Esophagus muscularis mucosa (tissue), 4 donors: ENCODE measurements around the gene ZMIZ1. TPM values are rescaled to one million over a fixed set of nuclear protein-coding genes. Genes with fewer than 3 reads are reported as not detected.
A peak's percentile ranks its signal among the peaks of the same experiment; 100 is the strongest.

Experiments used
- DNase-seq: peaks from one replicate; pipeline ENCODE4 v3.0.0-alpha.2; 2017; ENCODE audit errors: extremely low spot score
- H3K27ac ChIP-seq, 4 donors: fragments of 200-600 bp; sonication (generic); replicated peaks in 1 of 4; 1 replicate in 3 of 4; 2 replicates in 1 of 4; pipeline ENCODE4 v1.5.1; 2016 to 2019; ENCODE audit warnings: mild to moderate bottlenecking in 1 of 4
- H3K27me3 ChIP-seq, 4 donors: fragments of 200-600 bp; sonication (generic); one replicate each; pipeline versions ENCODE4 v1.5.1 to v1.6.0; 2016 to 2019
- H3K36me3 ChIP-seq, 4 donors: fragments of 200-600 bp; sonication (generic); one replicate each; pipeline ENCODE4 v1.5.1; 2016 to 2019
- H3K4me1 ChIP-seq, 4 donors: fragments of 200-600 bp; sonication (generic); one replicate each; pipeline ENCODE4 v1.5.1; 2016 to 2019
- H3K4me3 ChIP-seq, 4 donors: fragments of 200-600 bp; sonication (generic); 1 replicate in 2 of 4; 2 replicates in 2 of 4; pipeline ENCODE4 v1.5.1; 2016 to 2019; ENCODE audit warnings: mild to moderate bottlenecking in 4 of 4, moderate library complexity in 1 of 4
- H3K9me3 ChIP-seq, 4 donors: fragments of 200-600 bp; sonication (generic); 1 replicate in 3 of 4; 2 replicates in 1 of 4; pipeline ENCODE4 v1.5.1; 2016 to 2019
- CTCF ChIP-seq, 3 experiments: fragments of 200-600 bp in 2 of 3; fragments of 450-650 bp in 1 of 3; sonication (generic) in 2 of 3; IDR thresholded peaks; one replicate each; pipeline ENCODE4 v1.5.1; 2017 to 2019; ENCODE audit warnings: antibody characterized with exemption in 3 of 3, mild to moderate bottlenecking in 2 of 3, moderate library complexity in 1 of 3
- EP300 ChIP-seq: sonication (generic); formaldehyde crosslinking; IDR thresholded peaks from one replicate; pipeline ENCODE4 v1.6.1; 2017; ENCODE audit warnings: antibody characterized with exemption
- POLR2A ChIP-seq: fragments of 450-650 bp; IDR thresholded peaks from one replicate; pipeline ENCODE4 v1.6.1; 2017; ENCODE audit warnings: antibody characterized with exemption, moderate library complexity, mild to moderate bottlenecking, low read depth
- POLR2AphosphoS5 ChIP-seq, 2 donors: sonication (generic); formaldehyde crosslinking; IDR thresholded peaks; one replicate each; pipeline ENCODE4 v1.6.1; 2017; ENCODE audit warnings: antibody characterized with exemption in 2 of 2
- WGBS: methylation state at CpG from one replicate; pipeline ENCODE4 v1.1.5; 2018; 5-methylcytosine and 5-hydroxymethylcytosine counted together
- intact Hi-C: fragments of 100-400 bp; cut with DNase I; formaldehyde crosslinking; loops from one replicate; pipeline ENCODE4 v1.15.1; 2023
- total RNA-seq, 4 donors: library from RNA; depleted of rRNA; stranded (reverse); fragments of >200 nt; gene quantifications; one replicate each; pipeline versions ENCODE4 v1.1.0 to v1.2.1, GENCODE V29; 2016

ZMIZ1 gene
- total RNA-seq, 4 donors from 2014 or later = 48.7 to 87.2 (median 66.0) TPM

GRCh38 chr10:79231908-79232307 is 163.1 kb downstream of the ZMIZ1 start:
- 90% methylated on average over 3 of the region's 3 CpGs for WGBS
- no peak for TF ChIP-seq POLR2A
- no peak for TF ChIP-seq CTCF (IDR thresholded peaks at IDR 0.05)
- TF ChIP-seq POLR2AphosphoS5 (IDR thresholded peaks at IDR 0.05) = no peak
- TF ChIP-seq EP300 = no peak
- Histone ChIP-seq H3K4me1 (peaks cover 38 to 69% (median 56%) of the 10 kb centered on the region in 4 donors), H3K36me3 (peaks cover 0 to 75% (median 57%) of the 10 kb centered on the region in 4 donors), H3K4me3 (no peak overlapping the region), H3K27ac (no peak overlapping the region), H3K27me3 (no peaks in the 10 kb centered on the region), H3K9me3 (no peaks in the 10 kb centered on the region)
- intact Hi-C loops = no loop called here
- no peak for DNase-seq

GRCh38 chr10:79232864-79233263 is 164.1 kb downstream of the ZMIZ1 start:
- DNase-seq = no peak
- H3K27ac ChIP-seq = no peak overlapping the region
- peaks cover 0 to 67% (median 52%) of the 10 kb centered on the region in 4 donors for H3K36me3 ChIP-seq
- intact Hi-C loops = no loop called here
- no peaks in the 10 kb centered on the region for H3K27me3 ChIP-seq
- TF ChIP-seq EP300 = no peak
- no peak for TF ChIP-seq POLR2AphosphoS5 (IDR thresholded peaks at IDR 0.05)
- TF ChIP-seq POLR2A = no peak
- no peak for TF ChIP-seq CTCF (IDR thresholded peaks at IDR 0.05)
- WGBS = 86% methylated on average over 3 of the region's 3 CpGs
- no peak overlapping the region for H3K4me3 ChIP-seq
- H3K4me1 ChIP-seq = peaks cover 47 to 71% (median 64%) of the 10 kb centered on the region in 4 donors
- H3K9me3 ChIP-seq = no peaks in the 10 kb centered on the region

- Histone ChIP-seq H3K4me1 (peaks cover 55 to 71% (median 66%) of the 10 kb centered on the region in 4 donors), H3K4me3 (no peak overlapping the region), H3K9me3 (no peaks in the 10 kb centered on the region), H3K27ac (peak overlapping the region in 1 of 4 donors; percentile 8), H3K27me3 (no peaks in the 10 kb centered on the region), H3K36me3 (peaks cover 0 to 52% (median 44%) of the 10 kb centered on the region in 4 donors)
- WGBS = 89% methylated on average over 4 of the region's 8 CpGs
- no peak for DNase-seq
- intact Hi-C loops = no loop called here
- TF ChIP-seq POLR2A (no peak), POLR2AphosphoS5 (IDR thresholded peaks at IDR 0.05) (no peak), CTCF (IDR thresholded peaks at IDR 0.05) (no peak), EP300 (no peak)
Measured at GRCh38 chr10:79234391-79235315, 165.9 kb downstream of the ZMIZ1 start.

- H3K4me3 ChIP-seq = no peak overlapping the region
- no peaks in the 10 kb centered on the region for H3K9me3 ChIP-seq
- intact Hi-C loops = no loop called here
- H3K36me3 ChIP-seq = peaks cover 0 to 40% (median 33%) of the 10 kb centered on the region in 4 donors
- no peak for DNase-seq
- WGBS = 66% methylated on average over 7 of the region's 10 CpGs
- TF ChIP-seq EP300 = no peak
- no peak for TF ChIP-seq CTCF (IDR thresholded peaks at IDR 0.05)
- no peak for TF ChIP-seq POLR2AphosphoS5 (IDR thresholded peaks at IDR 0.05)
- no peak for TF ChIP-seq POLR2A
- peaks cover 58 to 74% (median 71%) of the 10 kb centered on the region in 4 donors for H3K4me1 ChIP-seq
- no peaks in the 10 kb centered on the region for H3K27me3 ChIP-seq
- H3K27ac ChIP-seq = peak overlapping the region in 2 of 4 donors; percentile 22 to 80
Measured at GRCh38 chr10:79235765-79236432, 167.1 kb downstream of the ZMIZ1 start.
